Psoas muscle (tissue), 8 donors: ENCODE measurements around the gene DOP1A. TPM values are rescaled to one million over a fixed set of nuclear protein-coding genes. Genes with fewer than 3 reads are reported as not detected.

Experiments
- ATAC-seq, 4 donors: fragments of 200-7000 bp; cut with Tn5 transposase; one replicate each; pipeline ENCODE4 v1.9.1; 2020; ENCODE audit warnings: moderate library complexity in 3 of 4, mild to moderate bottlenecking in 2 of 4
- DNase-seq, 2 donors: peaks; one replicate each; pipeline ENCODE4 v3.0.0-alpha.2; 2020
- H3K27ac ChIP-seq: fragments of 200-600 bp; one replicate; pipeline ENCODE4 v1.8.0; 2022
- H3K27me3 ChIP-seq, 3 donors: fragments of 200-600 bp in 1 of 3; one replicate each; pipeline versions ENCODE4 v1.6.1 to v1.8.0; 2013 to 2022; ENCODE audit warnings: low read length in 2 of 3, mild to moderate bottlenecking in 2 of 3, moderate library complexity in 1 of 3; ENCODE audit not compliant: insufficient read depth in 3 of 3
- H3K36me3 ChIP-seq, 2 donors: fragments of 200-600 bp in 1 of 2; one replicate each; pipeline versions ENCODE4 v1.6.1 to v1.8.0; 2013 to 2022; ENCODE audit warnings: low read depth in 1 of 2, mild to moderate bottlenecking in 1 of 2, moderate library complexity in 1 of 2; ENCODE audit not compliant: insufficient read depth in 1 of 2
- H3K4me1 ChIP-seq: fragments of 200-600 bp; one replicate; pipeline ENCODE4 v1.8.0; 2022
- H3K4me3 ChIP-seq: fragments of 200-600 bp; one replicate; pipeline ENCODE4 v1.8.0; 2022; ENCODE audit warnings: mild to moderate bottlenecking
- H3K9me3 ChIP-seq: fragments of 200-600 bp; one replicate; pipeline ENCODE4 v1.8.0; 2022
- CTCF ChIP-seq: fragments of 200-600 bp; IDR thresholded peaks from one replicate; pipeline ENCODE4 v1.8.0; 2022; ENCODE audit warnings: antibody characterized with exemption
- WGBS, 3 donors: extraction: QIAGEN DNeasy Blood & Tissue Kit; methylation state at CpG; one replicate each; pipeline versions ENCODE4 v1.1.6 to v1.1.7; 2013; 5-methylcytosine and 5-hydroxymethylcytosine counted together
- intact Hi-C, 2 donors: fragments of 100-400 bp; cut with DNase I; formaldehyde crosslinking; loops; one replicate each; pipeline versions ENCODE4 v1.11.0 to v1.14.2; 2022
- polyA plus RNA-seq, 3 donors: library from polyadenylated mRNA; stranded (reverse); fragments of 200-250 nt; gene quantifications; one replicate each; pipeline ENCODE4 v1.2.3, GENCODE V29; 2013
- total RNA-seq, 4 donors: library from RNA; stranded (reverse); fragmentation: NEBNext Ultra II Directional in 2 of 4; extraction: Animal tissue kit (Norgen Biotek cat#: 25700) in 2 of 4; gene quantifications; one replicate each; pipeline versions ENCODE4 v1.2.1 to v1.2.4, GENCODE V29; 2021 to 2023
- donor health status: healthy with polysubstance abuse.
- donor health status: DM: no; HTN: no; CAD: no; lungs with moderate emphysema.
- donor health status: Bipolar disorder and iron deficiency.
- donor health status: healthy.
- donor health status: DM: yes; HTN: yes; CAD: no.
- donor health status: DM: no; HTN: no; CAD: no.
- donor health status: DM: no; HTN: no; CAD: no.
- donor health status: DM: yes; HTN: yes; CAD: no.

Gene DOP1A
- total and polyA plus RNA-seq, 7 donors: 2.1 to 14.0 (median 12.7) TPM

GRCh38 chr6:83062225-83062624 is 5.2 kb upstream of the DOP1A start:
- ATAC-seq (no peak), DNase-seq (no peak)
- intact Hi-C loops: loop anchor here in 1 of 2 donors (10.0 kb wide), 1 partner anchor 803 kb away; no protein-coding TSS in a partner anchor
- no peak overlapping the region for H3K4me3 ChIP-seq
- H3K27ac ChIP-seq: no peak overlapping the region
- no peaks in the 10 kb centered on the region for H3K4me1 ChIP-seq
- H3K27me3 ChIP-seq: no peaks in the 10 kb centered on the region
- H3K9me3 ChIP-seq: no peaks in the 10 kb centered on the region
- 94 to 100% (median 96%) methylated on average over 1 of the region's 1 CpG for WGBS, 3 donors
- peaks cover 0 to 16% of the 10 kb centered on the region in 2 donors for H3K36me3 ChIP-seq
- no peak for TF ChIP-seq CTCF

GRCh38 chr6:83065511-83066192 is 1.8 kb upstream of the DOP1A start, which contains the start of gene UBE3D:
Gene UBE3D (minus strand): TSS chr6:83065841. CDS start chr6:83065718, 123 bp downstream.
- peak within 1 kb of the TSS; percentile 92 for H3K4me3 ChIP-seq
- no peaks in the 10 kb centered on the region for H3K9me3 ChIP-seq
- ATAC-seq: peak; percentile 83 to 91 (median 88)
- peak; percentile 91 to 95 for DNase-seq
- intact Hi-C loops: loop anchor here in 1 of 2 donors (2.0 to 10.0 kb wide), 5 partner anchors 47 to 799 kb away; partner anchors contain the start of genes PGM3 and RWDD2A
- H3K27ac ChIP-seq: peak within 1 kb of the TSS; percentile 70
- peaks cover 0 to under 1% of the 10 kb centered on the region in 2 donors for H3K36me3 ChIP-seq
- no peaks in the 10 kb centered on the region for H3K27me3 ChIP-seq
- peaks cover 22% of the 10 kb centered on the region for H3K4me1 ChIP-seq
- 2 to 3% (median 2%) methylated on average over 45 to 48 of the region's 48 CpGs for WGBS, 3 donors
- TF ChIP-seq CTCF: peak; percentile 99

GRCh38 chr6:83068616-83069015 is 1.1 kb downstream of the DOP1A start:
- H3K4me1 ChIP-seq: peaks cover 42% of the 10 kb centered on the region
- DNase-seq (no peak), ATAC-seq (no peak)
- intact Hi-C loops: loop anchor here in 1 of 2 donors (5.0 to 10.0 kb wide), 4 partner anchors 44 to 796 kb away; partner anchors contain the start of genes PGM3 and RWDD2A
- no peak for TF ChIP-seq CTCF
- WGBS, 3 donors: 46 to 54% (median 53%) methylated on average over 6 of the region's 6 CpGs
- H3K27me3 ChIP-seq: no peaks in the 10 kb centered on the region
- peak overlapping the region; percentile 88 for H3K4me3 ChIP-seq
- no peaks in the 10 kb centered on the region for H3K36me3 ChIP-seq
- peak overlapping the region; percentile 88 for H3K27ac ChIP-seq
- H3K9me3 ChIP-seq: no peaks in the 10 kb centered on the region

GRCh38 chr6:83069633-83070032 is 2.2 kb downstream of the DOP1A start:
- no peak overlapping the region for H3K4me3 ChIP-seq
- no peak overlapping the region for H3K27ac ChIP-seq
- ATAC-seq: no peak
- H3K27me3 ChIP-seq: no peaks in the 10 kb centered on the region
- no peaks in the 10 kb centered on the region for H3K36me3 ChIP-seq
- intact Hi-C loops: loop anchor here in 1 of 2 donors (5.0 to 10.0 kb wide), 4 partner anchors 43 to 795 kb away; partner anchors contain the start of genes PGM3 and RWDD2A
- no peak for DNase-seq
- TF ChIP-seq CTCF: no peak
- no peaks in the 10 kb centered on the region for H3K9me3 ChIP-seq
- H3K4me1 ChIP-seq: peaks cover 42% of the 10 kb centered on the region
